ENCODE measurements around the gene IRF2BP2. TPM values are rescaled to one million over a fixed set of nuclear protein-coding genes. Genes with fewer than 3 reads are reported as not detected.

Gene IRF2BP2
- total and polyA plus RNA-seq, 2 donors (not counting 1 experiment from before 2014, with no cell fraction given) = 126 to 255 TPM

DNA sequence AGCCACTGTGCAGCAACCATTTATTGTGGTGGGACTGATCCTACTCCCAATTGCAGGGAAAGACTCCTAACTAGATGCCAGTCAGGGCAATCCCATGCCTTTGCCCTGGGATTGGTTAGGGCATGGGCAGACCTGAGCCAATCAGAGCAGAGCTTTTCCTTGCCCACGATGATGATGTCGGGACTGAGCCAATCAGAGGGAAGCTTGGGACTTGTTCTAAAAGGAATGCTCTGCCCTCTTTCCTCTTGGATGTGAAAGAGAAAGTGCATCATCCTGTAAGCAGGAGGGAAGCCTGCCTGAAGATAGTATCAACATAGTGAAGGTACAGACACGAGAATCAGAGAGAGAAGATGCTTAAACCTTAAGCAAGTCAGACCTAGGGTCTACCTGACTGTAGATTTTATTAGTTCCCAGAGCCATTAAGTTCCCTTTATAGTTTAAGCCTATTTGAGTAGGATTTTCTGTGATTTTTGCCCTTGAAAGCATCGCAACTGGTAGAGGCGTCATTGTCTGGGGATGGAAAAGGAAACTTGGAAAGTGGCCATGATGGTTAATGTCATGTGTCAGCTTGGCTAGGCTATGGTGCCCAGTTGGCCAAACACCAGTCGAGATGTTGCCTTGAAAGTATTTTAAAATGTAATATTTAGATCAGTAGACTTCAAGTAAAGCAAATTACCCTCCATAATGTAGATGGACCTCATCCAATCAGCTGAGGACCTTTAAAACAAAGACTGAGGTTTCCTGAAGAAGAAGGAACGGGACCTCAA, 19.9 kb downstream of the IRF2BP2 start:
- Histone ChIP-seq H3K4me2 (replicated peaks; ENCODE audit: low read depth, low read length, poor library complexity, severe bottlenecking) (no peak overlapping the region), H3K9ac (ENCODE audit: low read length) (no peak overlapping the region), H3K9me3 (ENCODE audit: control extremely low read depth in 1 of 3, control insufficient read depth in 2 of 3, insufficient read depth in 1 of 3, low read length in 2 of 3) (no peaks in the 10 kb centered on the region), H3K27ac (ENCODE audit: low read length in 2 of 2) (no peak overlapping the region), H3K27me3 (replicated peaks in 1 of 4; ENCODE audit: control extremely low read depth in 1 of 4, control insufficient read depth in 3 of 4, insufficient read depth in 4 of 4, low read length in 3 of 4) (no peaks in the 10 kb centered on the region), H4K20me1 (ENCODE audit: control insufficient read depth, insufficient read depth, low read length, poor library complexity, severe bottlenecking) (no peaks in the 10 kb centered on the region), H3K4me3 (ENCODE audit: control extremely low read depth in 1 of 5, extremely low read depth in 1 of 5, insufficient read depth in 1 of 5, low read depth in 2 of 5, low read length in 4 of 5) (no peak overlapping the region), H2AFZ (ENCODE audit: insufficient read depth, low read depth, low read length, poor library complexity, severe bottlenecking) (no peak overlapping the region), H3K79me2 (ENCODE audit: control insufficient read depth, insufficient read depth, low read length) (no peaks in the 10 kb centered on the region), H3K36me3 (replicated peaks in 1 of 2; ENCODE audit: control extremely low read depth in 1 of 2, control insufficient read depth in 1 of 2, extremely low read depth in 1 of 2, insufficient read depth in 2 of 2, low read length in 1 of 2) (no peaks in the 10 kb centered on the region), H3K4me1 (ENCODE audit: control insufficient read depth in 2 of 2, insufficient read depth in 2 of 2, low read length in 2 of 2) (no peaks in the 10 kb centered on the region)
- POLR2A ChIA-PET = interaction anchor here (0.5 kb wide), 1 partner anchor 513 kb away, joined by 3 read pairs; no protein-coding TSS in a partner anchor
- no peak overlapping the region for H3K27ac Mint-ChIP-seq
- WGBS (ENCODE audit: insufficient coverage) = 95% methylated on average over 4 of the region's 7 CpGs
- H3K27me3 Mint-ChIP-seq = peaks cover 4% of the 10 kb centered on the region
- CTCF ChIA-PET = interaction anchor here (1.3 kb wide), 1 partner anchor 494 kb away, joined by 3 read pairs; no protein-coding TSS in a partner anchor
- peaks cover 2% of the 10 kb centered on the region for H3K4me1 Mint-ChIP-seq
- ATAC-seq (ENCODE audit: low read depth) (no peak), DNase-seq (no peak)
- intact Hi-C loops (cut with micrococcal nuclease) = no loop called here
- no peaks in the 10 kb centered on the region for H3K9me3 Mint-ChIP-seq (ENCODE audit: insufficient read depth)
- H3K4me3 Mint-ChIP-seq = no peak overlapping the region
- no peak for TF ChIP-seq EZH2 (IDR thresholded peaks at IDR 0.05; ENCODE audit: borderline replicate concordance, insufficient read depth, low read depth, low read length, poor library complexity, severe bottlenecking)
- TF ChIP-seq, protein P1, sequence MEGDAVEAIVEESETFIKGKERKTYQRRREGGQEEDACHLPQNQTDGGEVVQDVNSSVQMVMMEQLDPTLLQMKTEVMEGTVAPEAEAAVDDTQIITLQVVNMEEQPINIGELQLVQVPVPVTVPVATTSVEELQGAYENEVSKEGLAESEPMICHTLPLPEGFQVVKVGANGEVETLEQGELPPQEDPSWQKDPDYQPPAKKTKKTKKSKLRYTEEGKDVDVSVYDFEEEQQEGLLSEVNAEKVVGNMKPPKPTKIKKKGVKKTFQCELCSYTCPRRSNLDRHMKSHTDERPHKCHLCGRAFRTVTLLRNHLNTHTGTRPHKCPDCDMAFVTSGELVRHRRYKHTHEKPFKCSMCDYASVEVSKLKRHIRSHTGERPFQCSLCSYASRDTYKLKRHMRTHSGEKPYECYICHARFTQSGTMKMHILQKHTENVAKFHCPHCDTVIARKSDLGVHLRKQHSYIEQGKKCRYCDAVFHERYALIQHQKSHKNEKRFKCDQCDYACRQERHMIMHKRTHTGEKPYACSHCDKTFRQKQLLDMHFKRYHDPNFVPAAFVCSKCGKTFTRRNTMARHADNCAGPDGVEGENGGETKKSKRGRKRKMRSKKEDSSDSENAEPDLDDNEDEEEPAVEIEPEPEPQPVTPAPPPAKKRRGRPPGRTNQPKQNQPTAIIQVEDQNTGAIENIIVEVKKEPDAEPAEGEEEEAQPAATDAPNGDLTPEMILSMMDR (IDR thresholded peaks at IDR 0.05) = no peak

DNA sequence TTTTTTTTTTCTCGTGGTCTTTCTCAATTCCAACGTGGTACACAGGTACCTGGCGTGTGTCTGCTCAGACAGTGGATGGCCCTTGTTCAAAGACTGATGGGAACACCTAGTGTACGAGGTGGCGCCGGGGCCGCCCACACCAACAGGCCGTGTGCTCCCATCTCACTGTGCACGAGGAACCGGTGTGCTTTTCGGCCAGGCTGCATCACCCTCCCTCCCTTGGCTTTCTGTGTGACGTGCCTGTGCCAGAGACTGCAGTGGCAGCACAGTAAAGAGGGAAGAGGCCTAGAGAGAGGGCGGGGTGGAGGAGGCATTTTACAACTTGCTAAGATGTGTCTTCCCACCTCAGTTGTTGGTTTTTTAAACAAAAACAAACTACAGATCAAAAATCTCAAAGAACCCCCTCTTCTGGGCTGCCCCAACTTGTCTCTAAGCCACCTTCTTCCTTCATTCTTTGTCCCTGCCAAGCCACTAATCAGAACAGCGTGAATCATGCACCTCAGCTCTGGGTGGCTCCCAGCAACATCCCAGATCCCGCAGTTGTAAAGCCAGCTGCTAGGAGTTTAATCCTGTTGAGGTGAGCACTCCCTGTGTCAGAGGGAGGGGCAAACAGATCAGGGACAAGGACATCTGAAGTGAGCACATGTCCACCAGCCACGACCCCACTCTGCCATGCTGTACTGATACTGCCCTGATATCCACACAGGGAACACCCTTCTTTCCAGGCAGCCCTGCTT, 20.7 kb downstream of the IRF2BP2 start:
- H3K36me3 ChIP-seq (replicated peaks in 1 of 2; ENCODE audit: control extremely low read depth in 1 of 2, control insufficient read depth in 1 of 2, extremely low read depth in 1 of 2, insufficient read depth in 2 of 2, low read length in 1 of 2) = no peaks in the 10 kb centered on the region
- CTCF ChIA-PET = no interaction called here
- WGBS (ENCODE audit: insufficient coverage) = 93% methylated on average over 13 of the region's 16 CpGs
- Mint-ChIP-seq H3K9me3 (ENCODE audit: insufficient read depth) (no peaks in the 10 kb centered on the region), H3K27me3 (peaks cover 4% of the 10 kb centered on the region), H3K4me3 (no peak overlapping the region), H3K27ac (no peak overlapping the region), H3K4me1 (peaks cover 2% of the 10 kb centered on the region)
- H3K4me2 ChIP-seq (replicated peaks; ENCODE audit: low read depth, low read length, poor library complexity, severe bottlenecking) = no peak overlapping the region
- no peaks in the 10 kb centered on the region for H3K27me3 ChIP-seq (replicated peaks in 1 of 4; ENCODE audit: control extremely low read depth in 1 of 4, control insufficient read depth in 3 of 4, insufficient read depth in 4 of 4, low read length in 3 of 4)
- H4K20me1 ChIP-seq (ENCODE audit: control insufficient read depth, insufficient read depth, low read length, poor library complexity, severe bottlenecking) = no peaks in the 10 kb centered on the region
- TF ChIP-seq, protein P1 (IDR thresholded peaks at IDR 0.05) = no peak
- TF ChIP-seq EZH2 (IDR thresholded peaks at IDR 0.05; ENCODE audit: borderline replicate concordance, insufficient read depth, low read depth, low read length, poor library complexity, severe bottlenecking) = no peak
- H3K4me3 ChIP-seq (ENCODE audit: control extremely low read depth in 1 of 5, extremely low read depth in 1 of 5, insufficient read depth in 1 of 5, low read depth in 2 of 5, low read length in 4 of 5) = no peak overlapping the region
- no peaks in the 10 kb centered on the region for H3K79me2 ChIP-seq (ENCODE audit: control insufficient read depth, insufficient read depth, low read length)
- intact Hi-C loops (cut with micrococcal nuclease) = no loop called here
- no peak overlapping the region for H3K9ac ChIP-seq (ENCODE audit: low read length)
- POLR2A ChIA-PET = interaction anchor here (0.5 to 0.7 kb wide), 2 partner anchors 433 to 514 kb away, joined by 3 read pairs; no protein-coding TSS in a partner anchor
- no peak for ATAC-seq (ENCODE audit: low read depth)
- no peak for DNase-seq
- no peak overlapping the region for H3K27ac ChIP-seq (ENCODE audit: low read length in 2 of 2)
- H2AFZ ChIP-seq (ENCODE audit: insufficient read depth, low read depth, low read length, poor library complexity, severe bottlenecking) = no peak overlapping the region
- H3K9me3 ChIP-seq (ENCODE audit: control extremely low read depth in 1 of 3, control insufficient read depth in 2 of 3, insufficient read depth in 1 of 3, low read length in 2 of 3) = no peaks in the 10 kb centered on the region
- no peaks in the 10 kb centered on the region for H3K4me1 ChIP-seq (ENCODE audit: control insufficient read depth in 2 of 2, insufficient read depth in 2 of 2, low read length in 2 of 2)
